GM04503 (cell line): ENCODE measurements around the gene CCDC136.

Experiments
- DNase-seq: peaks from one replicate; pipeline ENCODE4 v3.0.0-alpha.2; 2012; ENCODE audit warnings: low read depth

CCDC136 gene

DNA sequence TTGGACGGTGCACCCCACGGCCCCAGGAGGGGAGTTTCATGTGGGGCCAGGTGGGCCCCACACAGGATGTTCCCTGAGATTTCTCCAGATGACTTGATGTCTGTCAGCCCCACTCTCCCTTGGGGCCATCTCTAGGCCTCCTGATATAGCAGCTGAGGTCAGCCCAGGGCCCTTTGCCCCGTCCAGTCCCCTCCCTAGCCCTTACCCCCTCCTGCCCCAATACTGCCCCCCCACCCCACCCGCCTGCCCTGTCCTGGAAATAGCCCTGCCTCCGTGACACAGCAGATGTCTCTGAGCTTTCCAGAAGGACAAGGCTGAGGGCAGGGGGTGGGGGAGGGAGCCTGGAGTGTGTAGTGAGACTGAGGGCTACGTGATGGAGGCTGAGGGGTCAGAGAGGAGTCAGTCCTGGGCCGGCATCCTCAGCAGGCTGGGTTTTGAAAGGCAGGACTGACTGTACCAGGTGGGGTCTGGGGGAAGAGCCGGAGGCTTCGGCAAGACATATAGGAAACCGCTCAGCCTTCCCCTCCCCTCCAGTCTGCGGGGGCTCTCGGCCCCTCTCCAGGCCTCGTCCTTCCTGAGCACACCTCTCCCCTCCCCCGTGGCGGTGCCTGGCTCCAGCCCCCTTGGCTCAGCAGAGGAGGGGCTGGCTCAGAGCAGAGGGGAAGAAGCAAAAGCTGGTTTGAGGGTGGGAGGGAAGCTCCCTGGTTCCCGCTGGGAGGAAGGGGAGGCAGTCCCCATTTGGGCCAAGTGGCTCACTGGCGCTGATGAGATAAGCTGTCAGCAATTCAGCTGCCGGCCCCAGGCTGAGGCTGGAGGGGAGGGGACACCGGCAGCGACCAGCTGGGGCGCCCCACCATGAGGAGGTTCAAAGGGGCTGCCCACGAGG is 40.5 kb downstream of the CCDC136 start:
- DNase-seq, result no peak

DNA sequence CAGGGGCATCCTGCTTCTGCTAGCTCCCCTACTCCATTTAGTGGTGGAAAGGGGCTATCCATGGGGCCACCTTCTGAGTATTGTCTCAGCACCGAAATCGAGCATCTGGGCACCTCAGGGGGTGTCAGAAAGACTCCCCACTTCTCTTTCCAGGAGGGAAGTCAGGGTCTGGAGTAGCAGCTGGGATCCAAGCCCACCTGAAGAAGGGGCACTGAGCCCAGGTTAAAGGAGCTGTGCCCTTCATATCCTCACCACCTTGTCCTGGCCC is 41.0 kb downstream of the CCDC136 start:
- DNase-seq, result no peak

DNA sequence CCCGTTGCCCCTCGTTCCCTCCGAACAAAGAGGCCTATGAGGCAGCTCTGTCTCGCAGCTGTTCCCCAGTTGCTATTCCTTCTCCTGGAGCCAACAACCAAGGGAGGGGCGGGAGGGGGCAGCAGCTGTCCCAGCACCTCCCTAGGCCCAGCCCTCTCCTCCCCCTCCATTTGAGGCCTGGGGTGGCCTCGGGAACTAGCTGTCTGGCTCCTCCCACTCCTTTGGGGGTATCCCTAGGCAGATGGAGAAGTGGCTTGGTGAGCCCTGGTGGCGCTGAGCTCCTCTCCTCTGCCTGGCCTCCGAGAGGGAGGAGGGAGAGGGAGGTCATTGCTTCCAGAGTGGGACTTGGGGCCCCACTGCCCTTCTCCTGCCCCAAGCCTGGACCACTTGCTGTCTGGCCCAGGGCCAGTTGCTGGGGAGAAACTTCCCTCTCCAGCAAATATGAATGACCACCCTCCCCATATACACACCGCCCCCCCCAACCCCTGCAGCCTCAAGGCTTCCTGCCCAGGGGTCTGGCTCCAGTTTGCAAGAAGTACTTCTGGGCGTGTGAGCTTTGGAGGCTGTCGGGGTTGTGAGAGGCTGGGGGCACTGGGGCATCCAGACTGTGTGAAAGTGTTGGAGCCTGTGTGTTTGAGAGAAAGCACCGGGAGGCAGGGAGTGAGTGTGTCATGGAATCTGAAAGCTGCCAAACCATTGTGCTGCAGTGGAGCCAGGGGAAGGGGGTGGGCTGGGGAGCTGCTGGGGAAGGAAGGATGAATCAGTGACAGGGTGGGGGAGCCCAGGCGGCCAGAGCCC is 41.6 kb downstream of the CCDC136 start:
- peak; percentile 65 for DNase-seq

DNA sequence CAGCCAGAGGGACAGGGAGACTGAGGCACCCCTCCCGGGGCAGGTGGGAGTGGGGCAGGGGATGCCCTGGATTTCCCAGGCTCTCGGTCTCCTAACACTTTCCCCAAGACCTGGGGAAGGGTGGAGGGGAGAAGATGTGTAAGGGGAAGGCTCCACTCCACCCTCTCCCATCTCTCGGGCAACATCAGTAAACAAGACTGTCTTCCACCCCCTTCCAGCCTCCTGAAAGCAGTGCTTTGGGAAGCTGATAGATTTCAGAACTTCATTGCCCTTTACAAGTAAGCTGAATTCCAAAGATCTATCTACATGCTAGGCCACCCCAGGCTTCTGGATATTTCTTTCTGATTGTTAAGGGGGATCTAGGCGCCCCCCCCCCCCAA is 42.2 kb downstream of the CCDC136 start:
- DNase-seq, result no peak

DNA sequence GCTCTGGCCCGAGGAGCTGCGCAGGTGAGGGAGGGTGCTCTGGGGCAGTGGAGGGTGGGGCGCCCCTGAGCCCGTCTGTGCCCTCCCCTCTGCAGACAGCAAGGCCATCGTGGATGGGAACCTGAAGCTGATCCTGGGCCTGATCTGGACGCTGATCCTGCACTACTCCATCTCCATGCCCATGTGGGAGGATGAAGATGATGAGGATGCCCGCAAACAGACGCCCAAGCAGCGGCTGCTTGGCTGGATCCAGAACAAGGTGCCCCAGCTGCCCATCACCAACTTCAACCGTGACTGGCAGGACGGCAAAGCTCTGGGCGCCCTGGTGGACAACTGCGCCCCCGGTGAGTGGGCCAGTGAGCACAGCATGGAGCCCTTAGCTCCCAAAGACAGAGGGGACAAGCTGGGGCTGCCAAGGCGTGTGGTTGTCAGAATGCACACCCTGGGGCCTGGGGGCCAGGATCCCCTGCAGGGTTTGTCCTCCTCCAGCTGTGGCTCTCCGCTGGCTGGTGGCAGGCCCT is 43.5 kb downstream of the CCDC136 start:
- no peak for DNase-seq

DNA sequence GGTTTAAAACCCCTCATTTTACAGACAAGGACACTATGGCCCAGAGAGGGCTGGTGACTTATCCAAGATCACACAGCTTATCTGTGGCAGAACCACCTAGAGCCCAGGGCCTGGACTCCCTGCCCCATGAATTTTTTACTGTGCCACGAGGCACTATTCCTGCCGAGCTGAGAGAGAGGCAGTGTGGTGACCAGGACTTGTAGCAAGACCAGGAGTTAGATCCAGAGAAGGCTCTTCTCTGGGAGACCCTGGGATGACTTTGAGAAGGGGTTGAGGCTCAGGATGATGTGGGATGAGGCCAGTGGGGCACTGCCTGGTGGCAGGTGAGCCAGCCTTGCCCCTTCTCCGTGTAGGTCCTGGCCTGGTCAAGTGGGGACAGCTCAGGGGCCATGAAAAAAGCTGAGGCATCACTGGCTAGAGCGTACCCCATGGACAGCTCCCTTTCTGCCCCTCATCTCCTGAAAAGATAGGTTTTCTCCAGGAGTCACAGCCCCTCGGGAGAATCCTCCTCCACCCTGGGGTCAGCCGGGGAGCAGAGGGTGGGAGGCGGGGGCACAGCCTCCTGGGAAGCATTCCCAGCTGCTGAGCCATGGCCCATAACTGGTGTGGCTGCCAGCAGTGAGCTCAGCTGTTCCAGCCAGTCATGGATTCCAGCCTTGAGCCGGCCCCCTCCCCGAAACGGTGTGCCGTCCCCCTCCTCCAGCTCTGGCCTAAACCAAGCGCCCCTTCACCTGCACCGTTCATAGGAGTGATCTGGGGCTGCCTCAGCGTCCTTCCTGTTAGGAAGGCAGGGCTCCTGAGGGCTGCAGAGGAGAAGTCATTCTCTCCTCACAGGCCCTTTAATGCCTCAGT is 44.2 kb downstream of the CCDC136 start:
- no peak for DNase-seq

DNA sequence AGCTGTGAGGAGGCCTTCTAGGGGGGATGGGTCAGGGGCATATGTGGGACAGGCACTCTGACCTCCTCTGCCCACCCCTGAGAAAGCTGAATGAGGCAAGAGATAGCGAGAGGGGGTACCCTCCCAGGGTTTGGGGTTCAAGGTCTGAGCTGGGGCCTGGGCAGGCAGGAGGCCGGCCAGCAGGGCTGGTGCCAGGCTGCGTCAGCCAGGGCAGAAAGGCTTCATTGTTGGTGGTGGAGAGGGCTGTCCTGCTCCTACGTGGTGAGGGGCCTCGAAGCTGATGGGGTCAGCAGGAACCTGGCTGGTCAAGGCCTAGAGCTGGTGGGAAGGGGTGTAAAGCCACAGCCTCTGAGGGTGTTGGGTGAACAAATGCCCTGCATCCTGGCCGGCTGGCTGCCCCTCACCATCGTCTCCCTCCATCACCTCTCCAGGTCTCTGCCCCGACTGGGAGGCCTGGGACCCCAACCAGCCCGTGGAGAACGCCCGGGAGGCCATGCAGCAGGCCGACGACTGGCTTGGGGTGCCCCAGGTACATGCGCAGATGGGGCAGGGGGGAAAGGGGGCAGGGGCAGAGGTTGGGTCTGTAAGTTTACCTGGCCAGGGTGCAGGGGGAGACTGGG is 45.1 kb downstream of the CCDC136 start:
- DNase-seq, result no peak

DNA sequence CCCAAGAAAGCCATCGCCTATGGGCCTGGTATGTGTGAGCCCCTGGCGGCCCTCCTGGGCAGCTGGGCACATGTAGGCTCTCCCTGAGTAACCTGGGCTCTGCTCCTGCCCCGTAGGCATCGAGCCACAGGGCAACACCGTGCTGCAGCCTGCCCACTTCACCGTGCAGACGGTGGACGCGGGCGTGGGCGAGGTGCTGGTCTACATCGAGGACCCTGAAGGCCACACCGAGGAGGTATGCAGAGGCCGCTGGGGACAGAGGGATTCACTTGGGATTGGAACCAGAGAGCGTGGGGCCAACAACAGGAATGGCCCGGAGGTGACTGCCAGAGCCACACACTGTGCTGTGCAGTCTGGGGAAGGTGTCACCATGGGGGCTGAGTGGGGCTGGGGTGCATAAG is 45.8 kb downstream of the CCDC136 start:
- DNase-seq, result no peak

DNA sequence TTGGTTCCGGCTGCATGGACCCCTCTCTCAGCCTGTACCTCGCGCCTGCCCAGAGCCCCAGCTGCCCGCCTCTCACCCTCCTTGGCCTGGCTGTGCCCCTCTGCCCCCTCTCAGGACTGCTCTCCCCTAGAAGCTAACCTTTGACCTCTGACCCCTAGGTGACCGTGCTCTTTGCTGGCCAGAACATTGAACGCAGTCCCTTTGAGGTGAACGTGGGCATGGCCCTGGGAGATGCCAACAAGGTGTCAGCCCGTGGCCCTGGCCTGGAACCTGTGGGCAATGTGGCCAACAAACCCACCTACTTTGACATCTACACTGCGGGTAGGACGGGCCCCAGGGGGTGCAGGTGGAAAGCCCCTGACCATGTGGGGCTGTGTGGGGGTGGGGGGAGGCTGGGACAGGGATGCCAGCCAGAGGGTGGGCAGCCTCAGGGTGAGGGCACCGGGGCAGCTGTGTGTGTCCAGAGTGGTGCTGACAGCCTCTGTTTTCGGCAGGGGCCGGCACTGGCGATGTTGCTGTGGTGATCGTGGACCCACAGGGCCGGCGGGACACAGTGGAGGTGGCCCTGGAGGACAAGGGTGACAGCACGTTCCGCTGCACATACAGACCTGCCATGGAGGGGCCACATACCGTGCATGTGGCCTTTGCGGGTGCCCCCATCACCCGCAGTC is 46.5 kb downstream of the CCDC136 start:
- DNase-seq, result no peak

DNA sequence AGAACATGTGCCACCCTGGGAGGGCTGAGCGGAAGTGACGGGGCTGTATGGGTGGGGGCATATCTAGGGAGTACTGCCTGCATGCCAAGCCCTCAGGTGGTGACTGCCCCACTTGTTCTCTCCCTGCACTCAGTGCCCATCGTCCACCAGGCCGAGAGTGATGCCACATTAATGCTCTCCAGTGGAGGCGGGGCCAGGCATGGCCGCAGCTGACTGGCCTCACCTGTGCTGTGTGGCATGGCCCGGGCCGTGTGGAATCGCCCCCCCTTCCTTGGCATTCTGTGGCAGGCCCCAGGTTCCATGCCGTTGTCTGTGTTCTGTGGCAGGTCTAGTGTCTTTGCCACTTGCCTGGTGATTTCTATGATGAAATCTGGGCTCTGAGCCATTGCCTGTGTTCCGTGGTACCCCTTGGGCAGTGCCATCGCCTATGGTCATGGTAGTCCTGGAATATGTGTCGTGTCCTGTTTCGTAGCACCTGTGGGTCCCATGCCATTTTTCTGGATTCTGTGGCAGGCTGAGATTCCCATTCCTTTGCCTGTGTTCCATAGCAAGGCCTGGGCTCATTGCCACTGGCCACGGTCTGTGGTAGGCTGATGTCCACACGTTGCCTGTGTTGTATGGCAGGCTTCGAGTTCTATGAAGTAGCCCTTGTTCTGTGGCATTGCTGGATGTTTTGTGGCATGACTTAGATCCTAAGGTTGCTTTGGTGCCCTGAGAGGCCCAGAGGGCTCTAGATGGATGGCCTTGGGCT is 47.4 kb downstream of the CCDC136 start:
- no peak for DNase-seq

DNA sequence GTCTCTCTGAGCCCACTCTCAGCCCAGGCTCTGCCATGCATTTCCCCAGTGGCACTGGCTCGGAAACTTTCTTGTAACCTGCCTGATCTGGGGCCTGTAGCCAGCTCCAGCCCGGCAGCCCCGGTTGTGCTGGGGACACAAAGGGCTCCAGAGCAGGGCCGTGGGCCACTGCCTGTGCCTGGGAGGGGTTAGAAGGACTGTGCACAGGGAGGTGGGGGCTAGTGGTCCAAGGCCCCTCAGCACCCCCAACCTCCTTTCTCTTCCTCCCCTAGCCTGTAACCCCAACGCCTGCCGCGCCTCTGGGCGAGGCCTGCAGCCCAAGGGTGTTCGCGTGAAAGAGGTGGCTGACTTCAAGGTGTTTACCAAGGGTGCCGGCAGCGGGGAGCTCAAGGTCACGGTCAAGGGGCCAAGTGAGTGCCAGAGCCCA is 48.0 kb downstream of the CCDC136 start:
- DNase-seq, result no peak

DNA sequence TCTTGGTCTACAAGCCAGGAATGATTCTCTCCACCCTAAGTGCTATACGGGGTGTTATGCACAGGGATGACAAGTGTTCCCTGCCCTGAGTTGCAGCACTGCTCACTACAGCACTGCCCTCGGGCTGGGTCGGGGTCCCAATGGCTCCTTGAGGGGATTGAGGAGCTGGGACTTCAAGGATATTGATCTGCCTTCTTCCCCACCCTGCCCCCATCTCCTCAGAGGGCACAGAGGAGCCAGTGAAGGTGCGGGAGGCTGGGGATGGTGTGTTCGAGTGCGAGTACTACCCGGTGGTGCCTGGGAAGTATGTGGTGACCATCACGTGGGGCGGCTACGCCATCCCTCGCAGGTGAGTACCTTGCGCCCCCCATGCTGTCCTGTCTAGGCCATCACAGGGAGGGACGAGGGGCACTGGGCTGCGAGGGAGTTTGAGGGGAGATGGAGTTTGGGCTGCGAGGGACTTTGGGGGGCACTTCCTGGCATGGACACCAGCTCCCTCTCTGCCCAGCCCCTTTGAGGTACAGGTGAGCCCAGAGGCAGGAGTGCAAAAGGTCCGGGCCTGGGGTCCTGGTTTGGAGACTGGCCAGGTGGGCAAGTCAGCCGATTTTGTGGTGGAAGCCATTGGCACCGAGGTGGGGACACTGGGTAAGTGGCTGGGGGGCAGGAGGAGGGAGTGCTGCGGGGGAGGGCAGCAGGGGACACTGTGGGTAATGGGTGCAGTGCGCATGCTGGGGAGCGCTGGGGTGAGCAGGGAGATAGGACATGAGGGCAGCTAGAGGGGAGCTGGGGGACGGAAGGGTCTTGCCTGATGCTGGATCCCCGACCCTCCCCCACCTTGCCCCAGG is 48.8 kb downstream of the CCDC136 start:
- DNase-seq, result no peak

DNA sequence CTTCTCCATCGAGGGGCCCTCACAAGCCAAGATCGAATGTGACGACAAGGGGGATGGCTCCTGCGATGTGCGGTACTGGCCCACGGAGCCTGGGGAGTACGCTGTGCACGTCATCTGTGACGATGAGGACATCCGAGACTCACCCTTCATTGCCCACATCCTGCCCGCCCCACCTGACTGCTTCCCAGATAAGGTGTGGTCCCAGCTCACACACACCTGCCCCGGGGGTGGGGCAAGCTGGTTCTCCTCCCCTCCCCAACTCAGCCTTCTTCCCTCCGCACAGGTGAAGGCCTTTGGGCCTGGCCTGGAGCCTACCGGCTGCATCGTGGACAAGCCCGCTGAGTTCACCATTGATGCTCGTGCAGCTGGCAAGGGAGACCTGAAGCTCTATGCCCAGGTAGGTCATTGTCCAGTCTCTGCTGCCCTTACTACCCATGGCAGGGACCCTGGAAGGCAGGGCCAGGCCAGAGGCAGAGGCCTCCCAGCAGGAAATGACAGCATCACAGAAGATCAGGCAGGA is 49.5 kb downstream of the CCDC136 start:
- no peak for DNase-seq

DNA sequence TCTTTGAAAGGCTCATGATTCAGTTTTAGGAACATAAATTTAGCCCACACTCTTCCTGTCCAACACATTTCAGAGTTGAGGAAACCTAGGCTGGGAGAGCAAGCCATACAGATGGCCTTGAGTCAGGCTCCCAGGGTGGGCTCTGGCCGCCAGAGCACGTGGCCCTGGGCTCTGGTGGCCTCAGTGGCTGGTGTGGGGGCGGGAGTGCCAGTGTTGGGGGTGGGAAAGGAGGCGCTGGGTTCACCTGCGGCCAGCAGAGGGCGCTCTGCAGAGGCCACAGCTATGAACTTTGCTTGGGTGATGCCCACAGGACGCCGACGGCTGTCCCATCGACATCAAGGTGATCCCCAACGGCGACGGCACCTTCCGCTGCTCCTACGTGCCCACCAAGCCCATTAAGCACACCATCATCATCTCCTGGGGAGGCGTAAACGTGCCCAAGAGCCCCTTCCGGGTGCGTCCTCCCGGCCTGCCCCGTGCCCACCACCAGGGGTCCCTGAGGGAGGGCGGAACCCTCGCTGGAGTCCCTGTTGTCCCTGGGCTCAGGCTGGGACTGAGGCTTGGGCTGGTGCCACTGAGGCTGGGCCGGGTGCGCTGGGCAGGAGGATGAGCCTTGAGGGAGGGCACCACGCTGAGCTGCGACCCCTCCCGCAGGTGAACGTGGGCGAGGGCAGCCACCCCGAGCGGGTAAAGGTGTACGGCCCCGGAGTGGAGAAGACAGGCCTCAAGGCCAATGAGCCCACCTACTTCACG is 50.3 kb downstream of the CCDC136 start:
- DNase-seq, result no peak

DNA sequence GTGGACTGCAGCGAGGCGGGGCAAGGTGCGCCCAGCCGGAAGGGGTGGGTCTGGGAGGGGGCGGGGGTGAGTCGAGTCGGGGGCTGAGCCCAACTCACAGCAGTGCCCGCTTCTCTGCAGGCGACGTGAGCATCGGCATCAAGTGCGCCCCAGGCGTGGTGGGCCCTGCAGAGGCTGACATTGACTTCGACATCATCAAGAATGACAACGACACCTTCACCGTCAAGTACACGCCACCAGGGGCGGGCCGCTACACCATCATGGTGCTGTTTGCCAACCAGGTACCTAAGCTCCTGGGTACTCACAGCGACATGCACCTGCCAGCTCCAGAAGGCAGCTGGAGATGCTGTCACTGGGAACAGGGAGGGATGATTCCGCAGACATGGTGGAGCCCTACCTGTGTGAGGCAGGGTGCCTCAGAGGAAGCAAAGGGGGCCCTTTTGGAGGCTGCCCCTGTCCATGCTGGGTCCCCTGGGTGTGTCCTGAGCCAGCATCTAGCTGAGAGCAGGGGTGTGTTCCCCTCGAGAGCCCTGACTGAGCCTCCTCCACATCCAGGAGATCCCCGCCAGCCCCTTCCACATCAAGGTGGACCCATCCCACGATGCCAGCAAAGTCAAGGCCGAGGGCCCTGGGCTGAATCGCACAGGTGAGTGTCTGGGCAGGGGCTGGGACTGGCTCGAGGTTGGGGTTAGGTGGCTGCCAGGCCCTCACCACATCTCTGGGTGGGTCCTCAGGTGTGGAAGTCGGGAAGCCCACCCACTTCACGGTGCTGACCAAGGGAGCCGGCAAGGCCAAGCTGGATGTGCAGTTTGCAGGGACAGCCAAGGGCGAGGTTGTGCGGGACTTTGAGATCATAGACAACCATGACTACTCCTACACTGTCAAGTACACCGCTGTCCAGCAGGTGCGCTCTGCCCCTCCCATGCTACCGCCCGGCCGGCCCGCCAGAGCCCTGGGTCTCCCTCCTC is 51.2 kb downstream of the CCDC136 start:
- no peak for DNase-seq

DNA sequence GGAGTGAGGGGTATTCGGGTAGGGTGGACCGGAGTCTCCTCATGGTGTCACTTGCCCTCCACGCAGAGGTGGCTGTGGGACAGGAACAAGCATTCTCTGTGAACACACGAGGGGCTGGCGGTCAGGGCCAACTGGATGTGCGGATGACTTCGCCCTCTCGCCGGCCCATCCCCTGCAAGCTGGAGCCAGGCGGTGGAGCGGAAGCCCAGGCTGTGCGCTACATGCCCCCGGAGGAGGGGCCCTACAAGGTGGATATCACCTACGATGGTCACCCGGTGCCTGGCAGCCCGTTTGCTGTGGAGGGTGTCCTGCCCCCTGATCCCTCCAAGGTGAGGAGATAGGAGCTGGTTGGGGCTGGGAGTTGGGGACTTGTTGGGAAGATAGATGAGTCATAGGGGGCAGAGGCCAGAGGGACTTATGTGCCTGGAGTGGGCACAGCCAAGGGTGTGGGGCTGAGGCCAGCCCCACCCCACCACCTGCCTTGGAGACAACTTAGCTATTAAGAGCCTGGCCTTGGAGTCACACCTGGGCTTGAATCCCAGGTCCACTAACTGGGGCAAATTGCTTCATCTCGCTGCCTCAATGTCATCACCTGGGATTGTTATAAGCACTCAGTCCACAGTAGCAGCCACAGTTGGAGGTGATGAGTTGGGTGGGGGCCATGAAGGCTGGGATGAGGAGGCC is 52.3 kb downstream of the CCDC136 start:
- no peak for DNase-seq

DNA sequence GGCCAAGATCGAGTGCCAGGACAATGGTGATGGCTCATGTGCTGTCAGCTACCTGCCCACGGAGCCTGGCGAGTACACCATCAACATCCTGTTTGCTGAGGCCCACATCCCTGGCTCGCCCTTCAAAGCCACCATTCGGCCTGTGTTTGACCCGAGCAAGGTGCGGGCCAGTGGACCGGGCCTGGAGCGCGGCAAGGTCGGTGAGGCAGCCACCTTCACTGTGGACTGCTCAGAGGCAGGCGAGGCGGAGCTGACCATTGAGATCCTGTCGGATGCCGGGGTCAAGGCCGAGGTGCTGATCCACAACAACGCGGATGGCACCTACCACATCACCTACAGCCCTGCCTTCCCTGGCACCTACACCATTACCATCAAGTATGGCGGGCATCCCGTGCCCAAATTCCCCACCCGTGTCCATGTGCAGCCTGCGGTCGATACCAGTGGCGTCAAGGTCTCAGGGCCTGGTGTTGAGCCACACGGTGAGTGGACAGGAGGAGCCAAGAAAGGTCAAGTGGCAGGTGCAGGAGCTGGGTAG is 53.1 kb downstream of the CCDC136 start:
- no peak for DNase-seq
